ENCODE measurements around the gene KDSR.
A peak's percentile ranks its signal among the peaks of the same experiment; 100 is the strongest.

Gene KDSR

DNA sequence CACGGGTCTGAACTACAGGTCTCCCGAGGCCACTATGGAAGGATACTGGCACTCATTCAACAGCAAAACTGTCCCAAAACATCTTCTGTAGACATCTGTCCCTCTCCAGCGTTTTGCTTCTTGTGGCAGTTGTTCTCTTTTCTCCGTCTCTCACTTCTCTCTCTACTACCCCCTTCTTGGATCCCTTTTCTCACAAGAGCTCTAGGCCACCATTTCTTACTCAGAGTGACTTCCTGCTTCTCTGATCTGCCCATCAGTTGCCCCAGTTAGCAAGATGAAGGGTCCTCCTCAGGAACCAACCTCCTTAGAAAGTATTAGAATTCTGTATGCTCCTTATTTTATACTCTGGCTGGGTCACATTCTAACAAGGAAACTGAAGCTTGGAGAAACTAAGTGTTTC lies 80.1 kb downstream of the KDSR start:
- TF ChIP-seq, protein P1, sequence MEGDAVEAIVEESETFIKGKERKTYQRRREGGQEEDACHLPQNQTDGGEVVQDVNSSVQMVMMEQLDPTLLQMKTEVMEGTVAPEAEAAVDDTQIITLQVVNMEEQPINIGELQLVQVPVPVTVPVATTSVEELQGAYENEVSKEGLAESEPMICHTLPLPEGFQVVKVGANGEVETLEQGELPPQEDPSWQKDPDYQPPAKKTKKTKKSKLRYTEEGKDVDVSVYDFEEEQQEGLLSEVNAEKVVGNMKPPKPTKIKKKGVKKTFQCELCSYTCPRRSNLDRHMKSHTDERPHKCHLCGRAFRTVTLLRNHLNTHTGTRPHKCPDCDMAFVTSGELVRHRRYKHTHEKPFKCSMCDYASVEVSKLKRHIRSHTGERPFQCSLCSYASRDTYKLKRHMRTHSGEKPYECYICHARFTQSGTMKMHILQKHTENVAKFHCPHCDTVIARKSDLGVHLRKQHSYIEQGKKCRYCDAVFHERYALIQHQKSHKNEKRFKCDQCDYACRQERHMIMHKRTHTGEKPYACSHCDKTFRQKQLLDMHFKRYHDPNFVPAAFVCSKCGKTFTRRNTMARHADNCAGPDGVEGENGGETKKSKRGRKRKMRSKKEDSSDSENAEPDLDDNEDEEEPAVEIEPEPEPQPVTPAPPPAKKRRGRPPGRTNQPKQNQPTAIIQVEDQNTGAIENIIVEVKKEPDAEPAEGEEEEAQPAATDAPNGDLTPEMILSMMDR (IDR thresholded peaks at IDR 0.05; ENCODE audit: extremely low read depth, missing control alignments), result no peak
- DNase-seq (ENCODE audit: low spot score), result no peak

GRCh38 chr18:63284827-63285733 lies 81.9 kb downstream of the KDSR start:
- peak; percentile 57 for DNase-seq (ENCODE audit: low spot score)
- TF ChIP-seq, protein P1 (IDR thresholded peaks at IDR 0.05; ENCODE audit: extremely low read depth, missing control alignments), result no peak

- DNase-seq (ENCODE audit: low spot score), result no peak
- TF ChIP-seq, protein P1 (IDR thresholded peaks at IDR 0.05; ENCODE audit: extremely low read depth, missing control alignments), result no peak
Measured at GRCh38 chr18:63284173-63284799, 82.7 kb downstream of the KDSR start.

GRCh38 chr18:63283305-63284094 lies 83.5 kb downstream of the KDSR start:
- TF ChIP-seq, protein P1 (IDR thresholded peaks at IDR 0.05; ENCODE audit: extremely low read depth, missing control alignments), result no peak
- no peak for DNase-seq (ENCODE audit: low spot score)

- TF ChIP-seq, protein P1 (IDR thresholded peaks at IDR 0.05; ENCODE audit: extremely low read depth, missing control alignments), result no peak
Measured at GRCh38 chr18:63282793-63283192, 84.2 kb downstream of the KDSR start.

More at GRCh38 chr18:63282793-63283192, 84.2 kb downstream of the KDSR start:
- DNase-seq (ENCODE audit: low spot score), result no peak

Measured in GM20000 (cell line).